ENCODE measurements around the gene KMT2B. TPM values are rescaled to one million over a fixed set of nuclear protein-coding genes. Genes with fewer than 3 reads are reported as not detected.

The KMT2B gene
- total RNA-seq, 1 donor = 6.5 TPM

- DNase-seq (ENCODE audit: insufficient read length, low spot score, missing footprints) = peak; percentile 85
- H2AFZ ChIP-seq (ENCODE audit: low read length) = no peak overlapping the region
- H3K27me3 ChIP-seq (ENCODE audit: insufficient read depth, low read length) = no peaks in the 10 kb centered on the region
- no peak overlapping the region for H3K4me2 ChIP-seq (ENCODE audit: insufficient read depth, low read length)
- H3K79me2 ChIP-seq (ENCODE audit: insufficient read depth, low read length) = no peaks in the 10 kb centered on the region
- H3K4me3 ChIP-seq (ENCODE audit: insufficient read depth, low read length) = no peak overlapping the region
- TF ChIP-seq CTCF (IDR thresholded peaks at IDR 0.05; ENCODE audit: extremely low read depth, low read depth, low read length) = no peak
- no peaks in the 10 kb centered on the region for H3K9me3 ChIP-seq (ENCODE audit: low read depth, low read length)
- H3K27ac ChIP-seq (ENCODE audit: low read depth, low read length) = no peak overlapping the region
- H4K20me1 ChIP-seq (ENCODE audit: insufficient read depth, low read length) = peaks cover 7% of the 10 kb centered on the region
- H3K36me3 ChIP-seq (ENCODE audit: insufficient read depth, low read length) = peaks cover 44% of the 10 kb centered on the region
- H3K4me1 ChIP-seq (ENCODE audit: insufficient read depth, low read length) = no peaks in the 10 kb centered on the region
Measured at GRCh38 chr19:35736913-35737886, 19.4 kb downstream of the KMT2B start.

- Histone ChIP-seq H3K9me3 (ENCODE audit: low read depth, low read length) (no peaks in the 10 kb centered on the region), H3K4me1 (ENCODE audit: insufficient read depth, low read length) (no peaks in the 10 kb centered on the region), H3K4me3 (ENCODE audit: insufficient read depth, low read length) (no peak overlapping the region), H3K4me2 (ENCODE audit: insufficient read depth, low read length) (no peak overlapping the region), H3K79me2 (ENCODE audit: insufficient read depth, low read length) (no peaks in the 10 kb centered on the region), H3K27ac (ENCODE audit: low read depth, low read length) (no peak overlapping the region), H4K20me1 (ENCODE audit: insufficient read depth, low read length) (peaks cover 7% of the 10 kb centered on the region), H2AFZ (ENCODE audit: low read length) (no peak overlapping the region), H3K36me3 (ENCODE audit: insufficient read depth, low read length) (peaks cover 44% of the 10 kb centered on the region), H3K27me3 (ENCODE audit: insufficient read depth, low read length) (no peaks in the 10 kb centered on the region)
- TF ChIP-seq CTCF (IDR thresholded peaks at IDR 0.05; ENCODE audit: extremely low read depth, low read depth, low read length) = no peak
- DNase-seq (ENCODE audit: insufficient read length, low spot score, missing footprints) = peak; percentile 83
Measured at GRCh38 chr19:35738021-35738886, 20.5 kb downstream of the KMT2B start.

GRCh38 chr19:35738887-35739229, 21.1 kb downstream of the KMT2B start:
- DNase-seq (ENCODE audit: insufficient read length, low spot score, missing footprints) = peak; percentile 51
- Histone ChIP-seq H3K4me3 (ENCODE audit: insufficient read depth, low read length) (no peak overlapping the region), H3K27ac (ENCODE audit: low read depth, low read length) (no peak overlapping the region)

More at GRCh38 chr19:35738887-35739229, 21.1 kb downstream of the KMT2B start:
- Histone ChIP-seq H2AFZ (ENCODE audit: low read length) (no peak overlapping the region), H4K20me1 (ENCODE audit: insufficient read depth, low read length) (peaks cover 7% of the 10 kb centered on the region), H3K4me2 (ENCODE audit: insufficient read depth, low read length) (no peak overlapping the region), H3K79me2 (ENCODE audit: insufficient read depth, low read length) (no peaks in the 10 kb centered on the region), H3K36me3 (ENCODE audit: insufficient read depth, low read length) (peaks cover 41% of the 10 kb centered on the region), H3K27me3 (ENCODE audit: insufficient read depth, low read length) (no peaks in the 10 kb centered on the region), H3K9me3 (ENCODE audit: low read depth, low read length) (no peaks in the 10 kb centered on the region), H3K4me1 (ENCODE audit: insufficient read depth, low read length) (no peaks in the 10 kb centered on the region)
- no peak for TF ChIP-seq CTCF (IDR thresholded peaks at IDR 0.05; ENCODE audit: extremely low read depth, low read depth, low read length)
